A673 (cell line): Measurements from ENCODE around the gene SLC44A3. TPM values are rescaled to one million over a fixed set of nuclear protein-coding genes. Genes with fewer than 3 reads are reported as not detected.

Experiments used
- BruUV-seq: library from RNA; stranded (reverse); fragments of 400-500 nt; replicated peaks from 2 replicates; lab custom pipeline; 2021; lab: Mats Ljungman, UMichigan
- CTCF ChIA-PET: fragments of 300-600 bp; sonication (Branson Sonifier 250); formaldehyde crosslinking; loops from one replicate; lab custom pipeline; 2022; ENCODE audit warnings: antibody characterized with exemption; lab: Charles Lee
- POLR2A ChIA-PET: fragments of 300-600 bp; sonication (Branson Sonifier 250); formaldehyde crosslinking; loops from one replicate; lab custom pipeline; 2022; ENCODE audit warnings: antibody characterized with exemption; ENCODE audit not compliant: low non-redundant PET; lab: Charles Lee
- DNase-seq: peaks from one replicate; pipeline ENCODE4 v3.0.0-alpha.2; 2015; ENCODE audit warnings: low spot score
- H3K27ac ChIP-seq: fragments of 200-600 bp; sonication (generic); 2 replicates; pipeline ENCODE4 v1.5.1; 2016; ENCODE audit warnings: mixed run types, low read depth, mild to moderate bottlenecking, mixed read lengths, antibody characterized with exemption, low read length; ENCODE audit not compliant: poor library complexity, severe bottlenecking
- H3K27me3 ChIP-seq: fragments of 200-600 bp; sonication (generic); replicated peaks from 2 replicates; pipeline ENCODE4 v1.6.1; 2017; ENCODE audit warnings: mixed run types, low read depth, mild to moderate bottlenecking, mixed read lengths, antibody characterized with exemption, low read length; ENCODE audit not compliant: insufficient read depth, poor library complexity
- H3K36me3 ChIP-seq: fragments of 200-600 bp; sonication (generic); 2 replicates; pipeline ENCODE4 v1.6.1; 2016; ENCODE audit warnings: mixed run types, mild to moderate bottlenecking, mixed read lengths, antibody characterized with exemption, low read length; ENCODE audit not compliant: insufficient read depth, poor library complexity, severe bottlenecking
- H3K4me1 ChIP-seq: fragments of 200-600 bp; sonication (generic); 2 replicates; pipeline ENCODE4 v1.6.1; 2017; ENCODE audit warnings: mixed run types, mild to moderate bottlenecking, mixed read lengths, antibody characterized with exemption, low read length; ENCODE audit not compliant: insufficient read depth, poor library complexity, severe bottlenecking
- H3K4me3 ChIP-seq: fragments of 200-600 bp; sonication (generic); 2 replicates; pipeline ENCODE4 v1.5.1; 2016; ENCODE audit warnings: low read depth, mixed run types, mild to moderate bottlenecking, mixed read lengths, low read length; ENCODE audit not compliant: poor library complexity, severe bottlenecking
- H3K9me3 ChIP-seq: fragments of 200-600 bp; sonication (generic); 2 replicates; pipeline ENCODE4 v1.6.1; 2016; ENCODE audit warnings: mixed run types, low read depth, mild to moderate bottlenecking, mixed read lengths, antibody characterized with exemption, low read length; ENCODE audit not compliant: poor library complexity, severe bottlenecking
- EZH2 ChIP-seq: fragments of 200-600 bp; sonication (generic); IDR thresholded peaks from 2 replicates; pipeline ENCODE4 v1.6.1; 2017; ENCODE audit warnings: borderline replicate concordance, low read depth, mild to moderate bottlenecking, mixed read lengths, antibody characterized with exemption, low read length; ENCODE audit not compliant: poor library complexity, severe bottlenecking
- intact Hi-C: fragments of 100-400 bp; cut with micrococcal nuclease; formaldehyde crosslinking; loops from one replicate; pipeline ENCODE4 v1.10.0; 2022; ENCODE audit not compliant: unreplicated experiment
- total RNA-seq: library from RNA; stranded (reverse); gene quantifications from 2 replicates; pipeline ENCODE4 v1.2.3, GENCODE V29; 2021
- TF ChIP-seq, protein P1 (sequence below): fragments of 300-800, 200-600 bp; sonication (generic); conservative IDR thresholded peaks from 2 replicates; pipeline ENCODE4 v1.5.1; 2017; ENCODE audit warnings: low read depth, mild to moderate bottlenecking, antibody characterized with exemption, low read length, moderate library complexity, mixed read lengths

SLC44A3 gene
- total RNA-seq, 1 experiment from 2014 or later: not detected

- ChIA-PET CTCF (no interaction called here), POLR2A (no interaction called here)
- no peaks in the 10 kb centered on the region for H3K27me3 ChIP-seq
- H3K9me3 ChIP-seq: no peaks in the 10 kb centered on the region
- peaks cover 11% of the 10 kb centered on the region for H3K4me1 ChIP-seq
- no TSS peak for BruUV-seq
- intact Hi-C loops: no loop called here
- peaks cover 63% of the 10 kb centered on the region for H3K36me3 ChIP-seq
- TF ChIP-seq, protein P1, sequence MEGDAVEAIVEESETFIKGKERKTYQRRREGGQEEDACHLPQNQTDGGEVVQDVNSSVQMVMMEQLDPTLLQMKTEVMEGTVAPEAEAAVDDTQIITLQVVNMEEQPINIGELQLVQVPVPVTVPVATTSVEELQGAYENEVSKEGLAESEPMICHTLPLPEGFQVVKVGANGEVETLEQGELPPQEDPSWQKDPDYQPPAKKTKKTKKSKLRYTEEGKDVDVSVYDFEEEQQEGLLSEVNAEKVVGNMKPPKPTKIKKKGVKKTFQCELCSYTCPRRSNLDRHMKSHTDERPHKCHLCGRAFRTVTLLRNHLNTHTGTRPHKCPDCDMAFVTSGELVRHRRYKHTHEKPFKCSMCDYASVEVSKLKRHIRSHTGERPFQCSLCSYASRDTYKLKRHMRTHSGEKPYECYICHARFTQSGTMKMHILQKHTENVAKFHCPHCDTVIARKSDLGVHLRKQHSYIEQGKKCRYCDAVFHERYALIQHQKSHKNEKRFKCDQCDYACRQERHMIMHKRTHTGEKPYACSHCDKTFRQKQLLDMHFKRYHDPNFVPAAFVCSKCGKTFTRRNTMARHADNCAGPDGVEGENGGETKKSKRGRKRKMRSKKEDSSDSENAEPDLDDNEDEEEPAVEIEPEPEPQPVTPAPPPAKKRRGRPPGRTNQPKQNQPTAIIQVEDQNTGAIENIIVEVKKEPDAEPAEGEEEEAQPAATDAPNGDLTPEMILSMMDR: no peak
- no peak for TF ChIP-seq EZH2
- DNase-seq: no peak
- no peak overlapping the region for H3K27ac ChIP-seq
- no peak overlapping the region for H3K4me3 ChIP-seq
Measured at GRCh38 chr1:94898491-94899385, 78.6 kb downstream of the SLC44A3 start.

GRCh38 chr1:94899756-94900155, 79.6 kb downstream of the SLC44A3 start:
- H3K36me3 ChIP-seq: peaks cover 63% of the 10 kb centered on the region
- POLR2A ChIA-PET: no interaction called here

GRCh38 chr1:94901841-94902240, 81.7 kb downstream of the SLC44A3 start:
- H3K27ac ChIP-seq: peak overlapping the region; percentile 38
- H3K36me3 ChIP-seq: peaks cover 46% of the 10 kb centered on the region
- H3K4me1 ChIP-seq: peaks cover 26% of the 10 kb centered on the region
- BruUV-seq: no TSS peak
- intact Hi-C loops: no loop called here
- DNase-seq: no peak
- H3K4me3 ChIP-seq: no peak overlapping the region
- no peak for TF ChIP-seq EZH2
- TF ChIP-seq, protein P1: no peak
- ChIA-PET CTCF (interaction anchor here (1.2 kb wide), 1 partner anchor 47 kb away, joined by 7 read pairs; no protein-coding TSS in a partner anchor), POLR2A (no interaction called here)
- H3K9me3 ChIP-seq: no peaks in the 10 kb centered on the region
- H3K27me3 ChIP-seq: no peaks in the 10 kb centered on the region

More at GRCh38 chr1:94899756-94900155, 79.6 kb downstream of the SLC44A3 start:
- no peaks in the 10 kb centered on the region for H3K9me3 ChIP-seq
- no peaks in the 10 kb centered on the region for H3K27me3 ChIP-seq
- H3K27ac ChIP-seq: no peak overlapping the region
- BruUV-seq: no TSS peak
- CTCF ChIA-PET: no interaction called here
- peaks cover 19% of the 10 kb centered on the region for H3K4me1 ChIP-seq
- no peak for DNase-seq
- TF ChIP-seq EZH2: no peak
- TF ChIP-seq, protein P1: no peak
- no peak overlapping the region for H3K4me3 ChIP-seq
- intact Hi-C loops: no loop called here
